ENCODE data around the gene ABCF3. TPM values are rescaled to one million over a fixed set of nuclear protein-coding genes. Genes with fewer than 3 reads are reported as not detected.

ABCF3 gene
- total and polyA plus RNA-seq, 2 donors (not counting 3 experiments of a cell fraction or from before 2014, with no cell fraction given), result 68.8 to 73.4 TPM

- Histone ChIP-seq H3K9ac (replicated peaks; ENCODE audit: extremely low read depth, insufficient read depth, low read length) (no peak overlapping the region), H2AFZ (ENCODE audit: low read depth, low read length) (no peak overlapping the region), H3K4me1 (ENCODE audit: control insufficient read depth, extremely low read depth, insufficient read depth, low read length) (peaks cover 4% of the 10 kb centered on the region), H3K79me2 (ENCODE audit: control insufficient read depth, insufficient read depth, low read length) (no peaks in the 10 kb centered on the region), H3K36me3 (ENCODE audit: control insufficient read depth in 2 of 2, extremely low read depth in 1 of 2, insufficient read depth in 2 of 2, low read length in 2 of 2) (no peaks in the 10 kb centered on the region), H3K9me3 (replicated peaks; ENCODE audit: control insufficient read depth, insufficient read depth, low read length) (no peaks in the 10 kb centered on the region), H3K4me2 (ENCODE audit: insufficient read depth, low read length) (no peak overlapping the region), H4K20me1 (replicated peaks; ENCODE audit: control insufficient read depth, extremely low read depth, insufficient read depth, low read length) (no peaks in the 10 kb centered on the region), H3K27ac (ENCODE audit: insufficient read depth, low read depth, low read length) (no peak overlapping the region), H3K9me1 (replicated peaks; ENCODE audit: control insufficient read depth, extremely low read depth, insufficient read depth, low read length) (no peaks in the 10 kb centered on the region), H3K27me3 (ENCODE audit: control insufficient read depth in 2 of 2, insufficient read depth in 2 of 2, low read length in 2 of 2) (peaks cover 38 to 57% of the 10 kb centered on the region in 2 experiments), H3K4me3 (replicated peaks in 1 of 3; ENCODE audit: insufficient read depth in 1 of 3, low read depth in 1 of 3, low read length in 3 of 3) (no peak overlapping the region)
- no peak for DNase-seq (ENCODE audit: low read depth, low spot score)
- dilution Hi-C loops (cut with MboI; ENCODE audit: extremely low pct_ligation_motif_present, low sequenced_read_pairs) (no loop called here), intact Hi-C loops (cut with micrococcal nuclease) (loop anchor here (5.0 kb wide), 1 partner anchor 41 kb away; the partner anchor contains the start of gene ABCF3)
- FAIRE-seq, result no peak
- CTCF ChIA-PET, result interaction anchor here (0.6 to 4.3 kb wide), 38 partner anchors 11 to 331 kb away, joined by 3 to 98 read pairs (median 6); partner anchors contain the start of genes ABCF3, CAMK2N2, DVL3 and EEF1AKMT4
- POLR2A ChIA-PET, result no interaction called here
- TF ChIP-seq MYC (IDR thresholded peaks at IDR 0.05; ENCODE audit: low read depth, low read length) (no peak), MAX (IDR thresholded peaks at IDR 0.05; ENCODE audit: insufficient read depth, insufficient read length) (no peak), CTCF (IDR thresholded peaks at IDR 0.05; ENCODE audit: extremely low read depth in 1 of 2, insufficient read depth in 1 of 2, low read depth in 1 of 2, low read length in 2 of 2) (no peak), JUN (IDR thresholded peaks at IDR 0.05; ENCODE audit: borderline replicate concordance, insufficient read depth, insufficient read length, low read depth) (no peak), POLR2A (IDR thresholded peaks at IDR 0.05; ENCODE audit: low read depth, low read length) (no peak), GATA2 (IDR thresholded peaks at IDR 0.05; ENCODE audit: insufficient read depth, insufficient read length, low read depth, low read length) (no peak), EZH2 (IDR thresholded peaks at IDR 0.05; ENCODE audit: borderline replicate concordance, low read depth, low read length, severe bottlenecking) (no peak)
- no TSS peak for BruUV-seq (replicated peaks)
These were observed 42.6 kb downstream of the ABCF3 start for GRCh38 chr3:184228376-184229137.
